Liver (tissue), 3 donors: ENCODE results near the gene TMEM165.

ENCODE experiments used
- ATF3 ChIP-seq: IDR thresholded peaks from 2 replicates; pipeline ENCODE4 v1.6.1; 2016; ENCODE audit warnings: antibody characterized with exemption
- CTCF ChIP-seq: fragments of 150-350 bp; IDR thresholded peaks from 2 replicates; pipeline ENCODE4 v1.5.1; 2017; ENCODE audit warnings: improper control_type of control experiment, low read depth, low read length; ENCODE audit not compliant: missing input control
- EGR1 ChIP-seq, 2 donors: IDR thresholded peaks; 2 replicates each; pipeline ENCODE4 v1.6.1; 2016 to 2018; ENCODE audit warnings: antibody characterized with exemption in 2 of 2, low read depth in 2 of 2
- GABPA ChIP-seq, 2 donors: IDR thresholded peaks in 1 of 2; conservative IDR thresholded peaks in 1 of 2; 2 replicates each; pipeline ENCODE4 v1.6.1; 2016; ENCODE audit warnings: antibody characterized with exemption in 2 of 2, mild to moderate bottlenecking in 1 of 2, moderate library complexity in 1 of 2
- HNF4A ChIP-seq, 2 donors: conservative IDR thresholded peaks; 2 replicates each; pipeline ENCODE4 v1.6.1; 2016; ENCODE audit warnings: antibody characterized with exemption in 2 of 2, mild to moderate bottlenecking in 2 of 2
- JUND ChIP-seq, 2 donors: IDR thresholded peaks; 2 replicates each; pipeline ENCODE4 v1.6.1; 2016; ENCODE audit warnings: antibody characterized with exemption in 2 of 2
- MAX ChIP-seq: IDR thresholded peaks from 2 replicates; pipeline ENCODE4 v1.6.1; 2016; ENCODE audit warnings: antibody characterized with exemption
- RAD21 ChIP-seq, 2 donors: IDR thresholded peaks; 2 replicates each; pipeline ENCODE4 v1.6.1; 2016; ENCODE audit warnings: antibody characterized with exemption in 2 of 2, mild to moderate bottlenecking in 2 of 2
- RXRA ChIP-seq, 2 donors: IDR thresholded peaks; 2 replicates each; pipeline ENCODE4 v1.6.1; 2017 to 2018; ENCODE audit warnings: antibody characterized with exemption in 2 of 2, mild to moderate bottlenecking in 1 of 2
- TAF1 ChIP-seq: conservative IDR thresholded peaks from 2 replicates; pipeline ENCODE4 v1.6.1; 2016; ENCODE audit warnings: antibody characterized with exemption, mild to moderate bottlenecking
- YY1 ChIP-seq: IDR thresholded peaks from 2 replicates; pipeline ENCODE4 v1.6.1; 2016; ENCODE audit warnings: antibody characterized with exemption, mild to moderate bottlenecking
- TF ChIP-seq, protein P1 (sequence below): IDR thresholded peaks from 2 replicates; pipeline ENCODE4 v1.6.1; 2016; ENCODE audit warnings: antibody characterized with exemption, mild to moderate bottlenecking
- donor health status: healthy.
- donor health status: healthy.

GRCh38 chr4:55397126-55397436, 1.3 kb downstream of the TMEM165 start:
- TF ChIP-seq GABPA (IDR thresholded peaks at IDR 0.05 in 1 of 2, conservative IDR thresholded peaks at IDR 0.05 in 1 of 2) = no peak
- TF ChIP-seq TAF1 = no peak
- TF ChIP-seq YY1 = no peak
- TF ChIP-seq RAD21 (IDR thresholded peaks at IDR 0.05) = no peak
- TF ChIP-seq CTCF = no peak
- TF ChIP-seq, protein P1, sequence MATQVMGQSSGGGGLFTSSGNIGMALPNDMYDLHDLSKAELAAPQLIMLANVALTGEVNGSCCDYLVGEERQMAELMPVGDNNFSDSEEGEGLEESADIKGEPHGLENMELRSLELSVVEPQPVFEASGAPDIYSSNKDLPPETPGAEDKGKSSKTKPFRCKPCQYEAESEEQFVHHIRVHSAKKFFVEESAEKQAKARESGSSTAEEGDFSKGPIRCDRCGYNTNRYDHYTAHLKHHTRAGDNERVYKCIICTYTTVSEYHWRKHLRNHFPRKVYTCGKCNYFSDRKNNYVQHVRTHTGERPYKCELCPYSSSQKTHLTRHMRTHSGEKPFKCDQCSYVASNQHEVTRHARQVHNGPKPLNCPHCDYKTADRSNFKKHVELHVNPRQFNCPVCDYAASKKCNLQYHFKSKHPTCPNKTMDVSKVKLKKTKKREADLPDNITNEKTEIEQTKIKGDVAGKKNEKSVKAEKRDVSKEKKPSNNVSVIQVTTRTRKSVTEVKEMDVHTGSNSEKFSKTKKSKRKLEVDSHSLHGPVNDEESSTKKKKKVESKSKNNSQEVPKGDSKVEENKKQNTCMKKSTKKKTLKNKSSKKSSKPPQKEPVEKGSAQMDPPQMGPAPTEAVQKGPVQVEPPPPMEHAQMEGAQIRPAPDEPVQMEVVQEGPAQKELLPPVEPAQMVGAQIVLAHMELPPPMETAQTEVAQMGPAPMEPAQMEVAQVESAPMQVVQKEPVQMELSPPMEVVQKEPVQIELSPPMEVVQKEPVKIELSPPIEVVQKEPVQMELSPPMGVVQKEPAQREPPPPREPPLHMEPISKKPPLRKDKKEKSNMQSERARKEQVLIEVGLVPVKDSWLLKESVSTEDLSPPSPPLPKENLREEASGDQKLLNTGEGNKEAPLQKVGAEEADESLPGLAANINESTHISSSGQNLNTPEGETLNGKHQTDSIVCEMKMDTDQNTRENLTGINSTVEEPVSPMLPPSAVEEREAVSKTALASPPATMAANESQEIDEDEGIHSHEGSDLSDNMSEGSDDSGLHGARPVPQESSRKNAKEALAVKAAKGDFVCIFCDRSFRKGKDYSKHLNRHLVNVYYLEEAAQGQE = no peak
- no peak for TF ChIP-seq HNF4A (conservative IDR thresholded peaks at IDR 0.05)
- TF ChIP-seq MAX = no peak
- TF ChIP-seq JUND (IDR thresholded peaks at IDR 0.05) = no peak
- TF ChIP-seq EGR1 (IDR thresholded peaks at IDR 0.05; ENCODE audit: low read depth in 2 of 2) = no peak
- no peak for TF ChIP-seq ATF3
- no peak for TF ChIP-seq RXRA (IDR thresholded peaks at IDR 0.05)
